Subcutaneous abdominal adipose tissue (tissue), 5 donors: ENCODE data around the gene INPP5D.
"Not testable (repeated sequence)": the region's sequence is repeated elsewhere in the genome, so short reads cannot be mapped to it uniquely, and the experiment has no call there.

Experiments
- H3K27ac ChIP-seq: one replicate; pipeline ENCODE4 v1.7.0; 2013; ENCODE audit warnings: low read depth, mild to moderate bottlenecking, inconsistent platforms, low read length, moderate library complexity
- H3K27me3 ChIP-seq, 5 donors: one replicate each; pipeline ENCODE4 v1.7.0; 2013; ENCODE audit warnings: low read length in 5 of 5, inconsistent platforms in 1 of 5; ENCODE audit not compliant: control insufficient read depth in 5 of 5, insufficient read depth in 4 of 5
- H3K36me3 ChIP-seq, 5 donors: one replicate each; pipeline ENCODE4 v1.7.0; 2013; ENCODE audit warnings: low read length in 5 of 5; ENCODE audit not compliant: control insufficient read depth in 5 of 5, insufficient read depth in 5 of 5
- H3K4me1 ChIP-seq, 5 donors: one replicate each; pipeline ENCODE4 v1.7.0; 2013; ENCODE audit warnings: low read length in 5 of 5, mild to moderate bottlenecking in 3 of 5, moderate library complexity in 1 of 5; ENCODE audit not compliant: control insufficient read depth in 5 of 5, insufficient read depth in 5 of 5
- H3K4me3 ChIP-seq, 5 donors: one replicate each; pipeline ENCODE4 v1.7.0; 2013; ENCODE audit warnings: low read length in 5 of 5, low read depth in 1 of 5
- H3K9ac ChIP-seq, 5 donors: one replicate each; pipeline ENCODE4 v1.7.0; 2013; ENCODE audit warnings: low read length in 5 of 5, mild to moderate bottlenecking in 4 of 5, moderate library complexity in 3 of 5
- H3K9me3 ChIP-seq, 5 donors: one replicate each; pipeline ENCODE4 v1.7.0; 2013; ENCODE audit warnings: low read length in 5 of 5; ENCODE audit not compliant: control insufficient read depth in 5 of 5
- donor health status: healthy.
- donor health status: healthy.
- donor health status: healthy.
- donor health status: healthy.
- donor health status: healthy.

The INPP5D gene

DNA sequence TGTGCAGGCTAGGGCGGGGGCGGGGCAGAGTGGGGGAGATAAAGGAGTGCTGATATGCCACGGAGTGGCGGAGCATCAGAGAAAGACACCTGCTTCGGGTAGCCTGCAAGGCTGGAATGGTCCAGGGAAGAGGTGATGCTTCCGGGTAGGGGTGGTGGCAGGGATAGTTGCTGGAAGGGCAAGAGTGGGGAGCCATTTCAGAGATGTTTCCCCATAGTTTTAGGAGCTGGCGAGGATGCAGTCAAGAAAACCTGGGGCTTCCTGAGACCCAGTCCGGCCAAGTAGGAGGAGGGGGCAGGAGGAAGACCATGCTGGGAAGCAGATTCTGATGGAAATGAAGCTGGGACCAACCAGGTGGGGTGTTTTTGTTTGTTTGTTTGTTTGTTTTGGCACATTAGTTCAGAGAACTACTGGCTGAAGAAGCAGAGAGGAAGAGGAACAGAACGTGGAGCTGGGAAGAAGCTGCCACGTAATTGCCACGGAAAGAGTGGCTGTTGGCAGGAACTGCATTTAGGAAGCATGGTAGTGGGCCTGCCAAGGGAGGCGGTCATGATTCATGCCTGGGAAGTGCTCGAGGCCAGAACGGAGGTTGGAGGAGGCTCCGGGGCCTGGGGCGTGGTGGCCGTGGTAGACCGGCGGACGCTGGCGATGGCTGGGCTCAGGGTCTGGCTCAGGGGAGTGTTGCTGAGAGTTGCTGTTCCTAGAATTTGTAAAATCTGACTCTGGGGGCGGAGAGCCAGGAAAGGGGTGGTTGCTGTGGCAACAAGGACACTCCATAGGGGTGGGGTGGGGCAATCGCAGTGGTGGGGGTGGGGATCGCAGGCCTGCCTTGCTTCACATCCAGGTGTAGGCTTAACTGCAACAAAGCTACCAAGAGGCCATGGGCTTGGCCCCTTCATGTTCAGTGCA lies 8.6 kb upstream of the INPP5D start:
- Histone ChIP-seq H3K9ac (no peak overlapping the region), H3K36me3 (no peaks in the 10 kb centered on the region), H3K27ac (no peak overlapping the region), H3K9me3 (no peaks in the 10 kb centered on the region), H3K4me3 (no peak overlapping the region), H3K4me1 (peaks cover 0 to 12% (median 0%) of the 10 kb centered on the region in 5 donors), H3K27me3 (peaks cover 0 to 10% (median 3%) of the 10 kb centered on the region in 5 donors)

DNA sequence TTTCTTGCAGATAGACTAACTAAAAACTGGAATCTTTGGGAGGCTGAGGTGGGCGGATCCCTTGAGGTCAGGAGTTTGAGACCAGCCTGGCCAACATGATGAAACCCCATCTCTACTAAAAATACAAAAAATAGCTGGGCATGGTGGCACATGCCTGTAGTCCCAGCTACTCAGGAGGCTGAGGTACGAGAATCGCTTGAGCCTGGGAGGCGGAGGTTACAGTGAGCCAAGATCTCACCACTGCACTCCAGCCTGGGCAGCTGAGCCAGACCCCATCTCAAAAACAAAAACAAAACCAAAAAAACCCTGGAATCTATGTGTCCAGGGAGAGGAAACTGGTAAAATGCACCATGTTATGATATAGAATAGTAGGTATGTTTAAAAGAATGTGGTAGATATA lies 7.6 kb upstream of the INPP5D start:
- not testable (repeated sequence) for H3K4me3 ChIP-seq, H3K36me3 ChIP-seq, H3K9me3 ChIP-seq, H3K27ac ChIP-seq, H3K9ac ChIP-seq
- peaks cover 0 to 12% (median 0%) of the 10 kb centered on the region in 5 donors for H3K4me1 ChIP-seq
- peaks cover 0 to 10% (median 3%) of the 10 kb centered on the region in 5 donors for H3K27me3 ChIP-seq

DNA sequence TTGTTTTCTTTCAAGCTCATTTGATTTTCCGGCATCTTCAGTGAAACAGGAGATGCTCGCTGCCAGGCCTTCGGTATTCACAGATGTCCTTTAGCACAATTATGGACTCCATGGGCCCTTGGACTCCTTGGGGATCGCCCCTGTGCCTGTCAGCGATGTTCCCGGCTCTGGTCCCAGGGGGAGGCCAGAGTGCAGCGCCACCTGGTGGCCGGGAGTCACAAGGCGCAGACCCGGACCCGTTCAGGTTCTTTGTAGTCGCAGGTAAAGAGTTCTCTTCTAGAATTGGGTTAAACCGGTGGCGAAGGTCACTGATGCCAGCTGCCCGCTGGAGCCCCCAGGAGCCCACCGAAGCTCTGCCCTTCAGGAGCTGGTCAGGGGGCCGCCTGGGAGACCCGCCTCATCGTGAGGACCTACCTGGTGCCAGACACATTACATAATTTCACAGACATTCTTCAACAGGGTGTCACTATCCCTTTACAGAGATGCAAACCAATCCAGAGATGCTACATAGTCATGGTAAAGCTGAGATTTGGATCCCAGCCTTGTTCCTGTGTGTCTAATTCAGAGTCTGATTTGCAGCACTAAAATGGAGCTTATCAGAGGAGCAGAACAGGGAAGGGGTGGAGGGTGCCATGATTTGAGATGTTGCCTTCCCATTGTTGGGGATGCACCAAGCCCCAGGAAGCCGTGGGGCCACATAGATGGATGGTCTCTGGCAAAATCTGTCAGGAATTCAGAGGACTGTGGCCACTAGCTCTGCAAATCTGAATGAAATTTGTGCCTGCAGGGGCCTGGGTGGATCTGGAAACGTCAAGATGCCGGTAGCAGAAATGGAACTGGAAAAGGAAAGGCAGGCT lies 6.0 kb upstream of the INPP5D start:
- H3K27ac ChIP-seq, result no peak overlapping the region
- peaks cover 0 to 9% (median 0%) of the 10 kb centered on the region in 5 donors for H3K27me3 ChIP-seq
- no peak overlapping the region for H3K4me3 ChIP-seq

DNA sequence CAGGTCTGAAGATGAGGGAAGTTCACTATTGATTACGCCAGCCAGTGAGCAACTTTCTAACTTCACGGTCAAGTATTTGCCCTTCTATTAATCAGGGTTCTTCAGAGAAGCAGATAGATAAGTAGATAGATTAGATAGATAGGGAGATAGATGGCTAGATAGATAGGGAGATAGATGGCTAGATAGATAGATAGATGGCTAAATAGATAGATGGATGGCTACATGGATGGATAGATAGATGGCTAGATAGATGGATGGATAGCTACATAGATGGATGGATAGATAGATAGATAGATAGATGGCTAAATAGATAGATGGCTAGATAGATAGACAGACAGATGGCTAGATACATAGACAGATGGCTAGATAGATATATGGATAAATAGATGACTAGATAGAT lies 4.8 kb upstream of the INPP5D start:
- Histone ChIP-seq H3K9ac (no peak overlapping the region), H3K4me3 (no peak overlapping the region), H3K36me3 (no peaks in the 10 kb centered on the region), H3K27me3 (peaks cover 0 to 9% (median under 1%) of the 10 kb centered on the region in 5 donors), H3K4me1 (peaks cover 0 to 24% (median 6%) of the 10 kb centered on the region in 5 donors), H3K9me3 (no peaks in the 10 kb centered on the region), H3K27ac (no peak overlapping the region)

More for the DNA sequence above, 6.0 kb upstream of the INPP5D start:
- Histone ChIP-seq H3K4me1 (peaks cover 0 to 15% (median 2%) of the 10 kb centered on the region in 5 donors), H3K36me3 (no peaks in the 10 kb centered on the region), H3K9me3 (no peaks in the 10 kb centered on the region), H3K9ac (no peak overlapping the region)

DNA sequence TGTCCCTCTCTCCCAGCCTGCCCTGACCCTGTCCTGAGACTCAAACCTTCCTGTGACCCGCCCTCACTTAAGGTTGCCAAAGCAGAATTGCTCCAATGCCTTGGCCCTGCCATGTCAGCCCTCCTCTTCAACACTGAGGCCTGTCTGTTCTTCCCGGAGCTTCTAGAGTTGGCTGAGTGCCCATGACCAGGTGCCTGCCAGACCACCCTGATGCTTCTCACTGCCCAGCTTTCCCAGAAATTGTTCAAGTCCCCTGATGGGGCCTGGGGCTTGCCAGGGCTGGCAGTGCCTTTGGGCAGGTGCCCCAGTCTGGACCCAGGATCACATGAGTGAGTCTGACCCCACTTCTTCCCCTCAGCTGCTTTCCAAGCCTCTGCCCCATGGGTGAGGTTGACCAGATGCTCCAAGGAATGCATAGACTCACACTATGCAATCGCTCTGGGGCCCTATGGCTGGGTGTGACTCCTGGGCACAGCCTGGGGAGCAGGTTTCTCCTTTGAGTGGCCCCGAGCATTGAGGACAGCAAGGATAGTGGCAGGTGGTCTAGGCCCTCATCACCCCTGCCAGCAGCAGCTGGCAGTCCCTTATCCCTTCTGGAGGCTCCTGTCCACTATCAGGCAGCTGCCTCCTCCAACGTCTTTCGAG lies 3.1 kb upstream of the INPP5D start:
- Histone ChIP-seq H3K9ac (no peak overlapping the region), H3K4me3 (no peak overlapping the region), H3K27ac (no peak overlapping the region), H3K4me1 (peaks cover 0 to 37% (median 13%) of the 10 kb centered on the region in 5 donors), H3K27me3 (peaks cover 0 to 6% (median 2%) of the 10 kb centered on the region in 5 donors), H3K9me3 (no peaks in the 10 kb centered on the region), H3K36me3 (no peaks in the 10 kb centered on the region)

DNA sequence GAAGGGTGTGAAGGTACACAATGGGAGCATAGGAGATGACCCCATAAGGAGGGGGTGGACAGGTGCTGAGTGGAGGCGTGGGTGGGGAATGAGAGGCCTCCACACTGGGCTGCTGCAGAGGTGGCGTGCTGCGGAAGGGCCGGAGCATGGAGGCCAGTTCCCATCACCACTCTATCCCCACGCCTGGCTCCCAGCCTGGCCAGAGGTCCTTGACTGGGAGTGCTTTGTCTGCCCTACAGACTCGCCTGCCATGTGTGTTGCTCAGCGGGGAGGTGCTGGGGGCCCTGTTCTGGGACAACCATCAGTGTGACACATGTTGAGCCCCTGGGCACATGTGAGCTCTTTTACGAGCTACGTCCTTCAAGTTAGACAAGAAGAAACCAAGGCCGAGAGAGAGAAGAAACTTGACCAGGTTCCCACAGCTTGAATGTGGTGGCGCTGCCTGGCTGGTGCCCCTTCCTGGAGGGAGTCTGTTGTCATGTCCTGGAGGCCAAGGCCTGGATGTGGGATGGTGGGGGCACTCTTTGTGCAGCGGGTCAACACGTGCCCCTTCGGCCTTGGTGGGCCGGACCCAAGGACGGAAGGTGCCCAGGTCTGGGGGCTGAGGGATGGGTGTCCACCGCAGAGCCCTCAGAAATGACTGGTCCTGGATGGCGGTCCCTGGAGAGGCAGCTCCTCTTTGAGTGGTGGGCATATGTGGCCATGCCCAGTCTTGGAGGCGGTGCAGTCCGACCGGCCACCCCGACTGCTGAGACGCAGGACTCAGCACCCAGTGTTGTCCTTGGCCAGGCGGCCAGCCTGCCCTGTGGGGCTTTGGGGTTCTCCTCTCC lies 1.2 kb upstream of the INPP5D start:
- Histone ChIP-seq H3K4me3 (no peak overlapping the region), H3K4me1 (peaks cover 0 to 54% (median 31%) of the 10 kb centered on the region in 5 donors), H3K36me3 (no peaks in the 10 kb centered on the region), H3K9me3 (no peaks in the 10 kb centered on the region), H3K27ac (no peak overlapping the region), H3K27me3 (peaks cover 0 to 4% (median 2%) of the 10 kb centered on the region in 5 donors), H3K9ac (peak overlapping the region in 1 of 5 donors; percentile 40)

DNA sequence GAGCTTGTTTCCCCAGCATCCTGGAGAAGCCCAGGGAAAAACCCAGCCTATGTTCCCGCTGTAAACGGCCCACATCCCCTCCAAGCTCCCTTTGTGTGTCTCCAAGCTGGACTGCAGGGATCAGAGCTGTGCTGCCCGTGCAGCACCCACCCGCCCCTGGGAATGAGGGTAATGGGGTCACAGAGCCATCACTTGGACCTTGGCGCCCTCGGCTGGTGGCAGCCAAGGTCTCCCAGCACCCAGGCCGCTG lies 670 bp upstream of the INPP5D start:
- Histone ChIP-seq H3K4me1 (peaks cover 0 to 55% (median 36%) of the 10 kb centered on the region in 5 donors), H3K36me3 (no peaks in the 10 kb centered on the region), H3K27ac (peak overlapping the region; percentile 65), H3K9me3 (no peaks in the 10 kb centered on the region), H3K27me3 (peaks cover 0 to 4% (median 0%) of the 10 kb centered on the region in 5 donors), H3K4me3 (peak overlapping the region in 2 of 5 donors; percentile 64 to 76), H3K9ac (peak overlapping the region in 2 of 5 donors; percentile 40 to 66)

DNA sequence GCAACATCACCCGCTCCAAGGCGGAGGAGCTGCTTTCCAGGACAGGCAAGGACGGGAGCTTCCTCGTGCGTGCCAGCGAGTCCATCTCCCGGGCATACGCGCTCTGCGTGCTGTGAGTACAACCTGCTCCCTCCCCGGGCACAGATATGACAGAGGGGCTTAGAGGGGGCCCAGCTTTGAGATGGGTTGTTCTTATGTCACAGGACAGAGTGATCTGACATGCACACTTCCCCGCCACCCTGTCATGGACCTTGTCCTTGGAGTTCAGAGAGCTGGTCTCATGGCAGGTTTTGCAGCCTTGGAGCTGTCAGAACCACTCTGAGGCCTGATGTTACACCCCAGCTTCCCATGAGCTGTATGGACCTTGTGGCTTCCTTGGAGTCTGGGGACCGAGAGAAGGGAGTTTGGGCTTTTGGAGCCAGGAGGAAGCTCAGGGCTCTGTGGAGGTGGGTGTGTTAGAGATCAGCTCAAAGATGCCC lies 398 bp downstream of the INPP5D start:
- Histone ChIP-seq H3K27me3 (peaks cover 0 to 4% (median 0%) of the 10 kb centered on the region in 5 donors), H3K27ac (peak overlapping the region; percentile 65), H3K36me3 (no peaks in the 10 kb centered on the region), H3K4me3 (peak overlapping the region; percentile 56 to 86 (median 76)), H3K4me1 (peaks cover 0 to 61% (median 41%) of the 10 kb centered on the region in 5 donors), H3K9me3 (no peaks in the 10 kb centered on the region), H3K9ac (peak overlapping the region in 4 of 5 donors; percentile 40 to 77 (median 66))

DNA sequence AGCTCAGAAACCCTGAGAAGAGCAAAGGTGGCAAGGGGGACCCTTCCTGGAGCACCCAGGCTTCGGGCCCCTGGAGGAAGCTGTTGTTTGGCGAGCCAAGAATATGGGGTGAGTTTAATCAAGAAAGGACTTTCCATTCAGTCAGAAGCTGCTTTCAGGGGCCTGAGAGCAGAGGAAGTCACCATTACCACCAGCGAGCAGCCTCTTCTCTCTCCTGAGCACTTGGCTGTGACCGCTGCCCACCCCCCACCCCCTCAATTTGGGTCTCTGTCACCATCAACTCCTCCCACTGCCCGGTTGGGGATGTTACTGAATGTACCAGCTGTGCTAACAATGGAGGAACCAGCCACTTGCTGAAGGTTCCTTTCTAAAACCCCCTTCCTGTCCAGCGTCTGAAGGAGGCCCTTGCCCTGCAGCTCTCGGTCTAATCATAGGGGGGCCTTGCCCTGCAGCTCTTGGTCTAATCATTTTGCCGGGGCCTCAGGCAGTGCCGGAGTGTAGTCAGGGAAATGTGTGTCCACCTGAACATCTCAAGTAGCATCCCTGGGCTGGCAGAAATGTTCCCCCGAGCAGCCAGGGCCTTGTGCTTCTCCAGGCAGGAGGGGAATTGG lies 943 bp downstream of the INPP5D start:
- peak overlapping the region; percentile 56 to 86 (median 76) for H3K4me3 ChIP-seq

More for the DNA sequence above, 943 bp downstream of the INPP5D start:
- Histone ChIP-seq H3K27me3 (peaks cover 0 to 4% (median 0%) of the 10 kb centered on the region in 5 donors), H3K4me1 (peaks cover 0 to 61% (median 41%) of the 10 kb centered on the region in 5 donors), H3K36me3 (no peaks in the 10 kb centered on the region), H3K9ac (peak overlapping the region in 4 of 5 donors; percentile 40 to 77 (median 66)), H3K27ac (peak overlapping the region; percentile 65), H3K9me3 (no peaks in the 10 kb centered on the region)
